HepG2 (cell line): Measurements from ENCODE around the gene RGS7. TPM values are rescaled to one million over a fixed set of nuclear protein-coding genes. Genes with fewer than 3 reads are reported as not detected.

ENCODE experiments used
- ATAC-seq: fragments of 200-7000 bp; cut with Tn5 transposase; 3 replicates; pipeline ENCODE4 v1.9.1; 2020; ENCODE audit warnings: mild to moderate bottlenecking, moderate library complexity
- BruUV-seq: library from RNA; stranded (reverse); fragments of 400-500 nt; replicated peaks from 2 replicates; lab custom pipeline; 2021; lab: Mats Ljungman, UMichigan
- CTCF ChIA-PET: fragments of 300-600 bp; formaldehyde crosslinking; extraction: SDS; loops from one replicate; lab custom pipeline; 2021; ENCODE audit warnings: low total read pairs, inconsistent platforms, low intra/inter-chr PET ratio; lab: Yijun Ruan, JAX
- POLR2A ChIA-PET: fragments of 350-600 bp; sonication (Branson Sonifier 250); formaldehyde crosslinking; loops from one replicate; lab custom pipeline; 2020; ENCODE audit warnings: antibody characterized with exemption, inconsistent platforms; lab: Yijun Ruan, JAX
- DNase-seq: peaks from one replicate; pipeline ENCODE4 v3.0.0-alpha.2; 2015; ENCODE audit warnings: low spot score
- FAIRE-seq: peaks from 3 replicates; lab custom pipeline; 2011; peaks lifted over from hg19 to GRCh38; lab: Jason Lieb, UNC
- H2AFZ ChIP-seq: one replicate; pipeline ENCODE4 v1.6.1; 2011; ENCODE audit warnings: low read length, inconsistent platforms
- H3K27ac ChIP-seq: fragments of 300-600 bp; 3 replicates; pipeline ENCODE4 v1.8.0; 2011; ENCODE audit warnings: mixed run types, mild to moderate bottlenecking, mixed read lengths, low read length, inconsistent platforms; ENCODE audit not compliant: insufficient read depth; ENCODE audit errors: extremely low read length
- H3K27me3 ChIP-seq, 2 experiments: fragments of 200-600 bp in 1 of 2; 2 replicates in 1 of 2; 3 replicates in 1 of 2; pipeline versions ENCODE4 v1.6.0 to v1.8.0; 2011; ENCODE audit warnings: low read length in 2 of 2, mild to moderate bottlenecking in 2 of 2, moderate library complexity in 2 of 2, inconsistent platforms in 1 of 2; ENCODE audit not compliant: insufficient read depth in 2 of 2, control insufficient read depth in 1 of 2
- H3K36me3 ChIP-seq, 2 experiments: fragments of 200-600 bp in 1 of 2; replicated peaks in 1 of 2; 2 replicates in 1 of 2; 3 replicates in 1 of 2; pipeline versions ENCODE4 v1.5.1 to v1.8.0; 2011; ENCODE audit warnings: low read length in 2 of 2, inconsistent platforms in 1 of 2; ENCODE audit not compliant: insufficient read depth in 2 of 2, control insufficient read depth in 1 of 2
- H3K4me1 ChIP-seq: 2 replicates; pipeline ENCODE4 v1.5.1; 2012; ENCODE audit warnings: low read length, inconsistent platforms; ENCODE audit not compliant: insufficient read depth
- H3K4me2 ChIP-seq: 2 replicates; pipeline ENCODE4 v1.6.0; 2011; ENCODE audit warnings: low read depth, low read length, inconsistent platforms
- H3K4me3 ChIP-seq, 3 experiments: fragments of 200-600 bp in 1 of 3; sonication (generic), shearing (Covaris generic) in 1 of 3; replicated peaks in 1 of 3; 2 replicates each; pipeline ENCODE4 v1.5.1; 2011 to 2016; ENCODE audit warnings: low read length in 3 of 3, inconsistent platforms in 2 of 3, low read depth in 2 of 3, mild to moderate bottlenecking in 2 of 3, control low read depth in 1 of 3, mixed read lengths in 1 of 3; ENCODE audit not compliant: insufficient read depth in 1 of 3
- H3K79me2 ChIP-seq: one replicate; pipeline ENCODE4 v1.6.1; 2011; ENCODE audit warnings: low read length, inconsistent platforms; ENCODE audit not compliant: insufficient read depth
- H3K9ac ChIP-seq: 2 replicates; pipeline ENCODE4 v1.6.0; 2011; ENCODE audit warnings: mild to moderate bottlenecking, low read depth, low read length, inconsistent platforms; ENCODE audit not compliant: insufficient read depth
- H3K9me3 ChIP-seq: 2 replicates; pipeline ENCODE4 v1.5.1; 2012; ENCODE audit warnings: mild to moderate bottlenecking, low read length
- H4K20me1 ChIP-seq: 2 replicates; pipeline ENCODE4 v1.6.0; 2011; ENCODE audit warnings: inconsistent platforms, mild to moderate bottlenecking, low read length, moderate library complexity; ENCODE audit not compliant: insufficient read depth
- AGO1 ChIP-seq: fragments of 200-400 bp; formaldehyde crosslinking; IDR thresholded peaks from 2 replicates; pipeline ENCODE4 v1.6.1; 2017; ENCODE audit warnings: mild to moderate bottlenecking, low read depth, low read length, moderate library complexity; ENCODE audit not compliant: poor library complexity, severe bottlenecking
- DR1 ChIP-seq: sonication (generic); formaldehyde crosslinking; IDR thresholded peaks from 2 replicates; pipeline ENCODE4 v1.8.0; 2021; ENCODE audit warnings: mild to moderate bottlenecking, missing genetic modification reagents, inconsistent platforms
- ISL2 ChIP-seq: sonication (generic); formaldehyde crosslinking; IDR thresholded peaks from 2 replicates; pipeline ENCODE4 v1.5.0; 2020; ENCODE audit warnings: missing genetic modification reagents
- KAT8 ChIP-seq: IDR thresholded peaks from 2 replicates; pipeline ENCODE4 v1.6.1; 2016; ENCODE audit warnings: missing genetic modification reagents, missing compliant biosample characterization
- NPAS2 ChIP-seq: sonication (generic); formaldehyde crosslinking; IDR thresholded peaks from 2 replicates; pipeline ENCODE4 v1.8.0; 2022; ENCODE audit warnings: mild to moderate bottlenecking, missing genetic modification reagents, borderline replicate concordance
- SCMH1 ChIP-seq: sonication (generic); formaldehyde crosslinking; IDR thresholded peaks from 2 replicates; pipeline ENCODE4 v1.9.0; 2021; ENCODE audit warnings: missing genetic modification reagents, mild to moderate bottlenecking, borderline replicate concordance
- SETDB1 ChIP-seq: sonication (generic); formaldehyde crosslinking; IDR thresholded peaks from 2 replicates; pipeline ENCODE4 v1.5.1; 2020; ENCODE audit warnings: missing genetic modification reagents, mild to moderate bottlenecking, borderline replicate concordance
- ZNF33B ChIP-seq: sonication (generic); formaldehyde crosslinking; IDR thresholded peaks from 2 replicates; pipeline ENCODE4 v1.5.1; 2020; ENCODE audit warnings: mild to moderate bottlenecking, missing genetic modification reagents
- ZNF543 ChIP-seq: sonication (generic); formaldehyde crosslinking; IDR thresholded peaks from 2 replicates; pipeline ENCODE4 v1.4.0; 2020; ENCODE audit warnings: mild to moderate bottlenecking, missing genetic modification reagents
- ZNF883 ChIP-seq: sonication (generic); formaldehyde crosslinking; IDR thresholded peaks from 2 replicates; pipeline ENCODE4 v1.5.1; 2020; ENCODE audit warnings: mild to moderate bottlenecking, missing genetic modification reagents; ENCODE audit errors: not compliant biosample characterization
- WGBS: methylation state at CpG from one replicate; pipeline ENCODE4 v1.1.6; 2017; ENCODE audit warnings: low lambda C conversion rate; 5-methylcytosine and 5-hydroxymethylcytosine counted together
- in situ Hi-C: cut with HindIII; loops from 2 replicates; pipeline ENCODE4 v1.10.0; 2017; ENCODE audit warnings: low pct_unique_long_range_greater_than_20kb; ENCODE audit not compliant: extremely low pct_ligation_motif_present
- intact Hi-C: fragments of 100-400 bp; cut with micrococcal nuclease; formaldehyde crosslinking; loops from one replicate; pipeline ENCODE4 v1.10.0; 2022; ENCODE audit not compliant: unreplicated experiment
- polyA plus RNA-seq, 8 experiments: library from polyadenylated mRNA; depleted of rRNA in 3 of 8; stranded (reverse) in 7 of 8; unstranded in 1 of 8; fragments of >200 nt; fragmentation: Illumina TruSeq in 4 of 8; extraction: Trizol in 4 of 8; gene quantifications; 2 replicates each; pipeline versions ENCODE4 v1.2.1 to v1.2.3, GENCODE V29; 2011 to 2016; ENCODE audit warnings: low read depth in 4 of 8, missing spikeins in 1 of 8, mixed read lengths in 1 of 8; ENCODE audit not compliant: insufficient read depth in 1 of 8
- total RNA-seq, 5 experiments: library from RNA; depleted of rRNA; stranded (reverse); fragments of >200 nt; fragmentation: Illumina TruSeq; extraction: Trizol; gene quantifications; 2 replicates each; pipeline ENCODE4 v1.2.3, GENCODE V29; 2016; ENCODE audit warnings: low read depth in 1 of 5
- TF ChIP-seq, protein P1 (sequence below): sonication (generic); formaldehyde crosslinking; IDR thresholded peaks from 2 replicates; pipeline ENCODE4 v1.5.1; 2020; ENCODE audit warnings: missing genetic modification reagents, mild to moderate bottlenecking, borderline replicate concordance
- TF ChIP-seq, protein P2 (sequence below): sonication (generic); formaldehyde crosslinking; IDR thresholded peaks from 2 replicates; pipeline ENCODE4 v1.4.0; 2020; ENCODE audit warnings: missing genetic modification reagents
- TF ChIP-seq, protein P3 (sequence below): sonication (generic); formaldehyde crosslinking; IDR thresholded peaks from 2 replicates; pipeline ENCODE4 v1.5.1; 2020; ENCODE audit warnings: missing genetic modification reagents, mild to moderate bottlenecking, borderline replicate concordance

RGS7 gene
- total and polyA plus RNA-seq, 2 of the 13 experiments (the other 11 are each of a cell fraction or from before 2014, with no cell fraction given), result not detected

DNA sequence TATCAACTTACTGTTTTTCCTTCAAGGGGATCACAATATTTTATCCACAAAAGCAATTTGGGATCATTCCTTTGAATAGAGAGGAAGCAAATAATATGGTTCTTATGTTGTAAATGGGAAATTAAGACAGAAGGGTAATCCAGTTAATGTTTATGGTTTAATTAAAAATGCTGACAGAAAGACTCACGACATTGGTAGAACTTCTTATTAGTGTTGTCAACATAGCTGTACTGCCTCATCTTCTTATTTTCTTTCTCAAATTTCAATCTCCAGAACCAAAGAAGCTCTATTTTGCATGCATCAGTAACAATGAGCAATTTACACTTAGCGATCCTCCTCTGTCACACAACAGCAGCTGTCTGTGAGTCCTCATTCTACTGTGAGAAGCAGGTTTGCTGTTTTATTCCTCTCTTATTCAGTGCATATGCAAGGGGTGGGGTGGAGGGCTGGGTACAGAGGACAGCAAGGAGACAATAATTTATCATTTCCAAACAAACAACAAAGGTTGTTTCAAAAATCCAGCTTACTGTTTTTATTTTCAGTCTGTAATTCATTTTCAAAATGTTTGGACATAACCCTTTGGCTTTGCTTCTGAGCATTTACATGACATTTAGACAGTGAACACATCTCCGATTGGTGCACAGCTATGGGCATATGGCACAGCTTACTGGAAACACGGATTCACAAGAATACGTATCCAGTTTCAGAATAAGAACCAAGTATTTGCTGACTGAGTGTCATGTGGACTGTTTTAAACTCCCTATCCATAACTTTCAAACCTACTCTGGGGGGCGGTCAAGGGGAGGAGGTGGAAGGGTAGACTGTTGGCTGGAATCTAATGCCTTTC, 335.9 kb downstream of the RGS7 start (continued):
- TF ChIP-seq ISL2 (CRISPR knock-in tag), result no peak

DNA sequence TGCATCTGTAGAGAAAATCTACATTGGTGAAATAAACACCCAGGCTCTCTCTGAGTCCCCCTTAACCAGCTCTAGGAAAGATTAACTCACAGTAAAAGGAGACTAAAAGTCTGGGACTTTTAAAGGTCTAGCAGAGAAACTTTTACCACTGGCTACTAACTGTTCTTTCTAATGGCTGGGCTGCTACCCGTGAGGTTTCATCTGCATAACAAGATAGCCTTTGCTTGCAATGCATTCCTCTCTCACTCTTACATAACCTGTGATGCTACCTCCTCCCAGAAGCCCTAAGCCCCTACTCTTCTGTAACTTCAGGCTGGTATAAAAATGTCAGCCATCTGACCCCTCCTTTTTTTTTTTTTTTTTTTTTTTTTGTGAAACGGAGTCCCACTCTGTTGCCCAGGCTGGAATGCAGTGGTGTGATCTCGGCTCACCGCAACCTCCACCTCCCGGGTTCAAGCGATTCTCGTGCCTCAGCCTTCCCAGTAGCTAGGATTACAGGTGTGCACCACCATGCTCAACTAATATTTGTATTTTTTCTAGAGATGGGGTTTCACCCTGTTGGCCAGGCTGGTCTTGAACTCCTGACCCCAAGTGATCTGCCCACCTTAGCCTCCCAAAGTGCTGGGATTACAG, 344.2 kb downstream of the RGS7 start:
- BruUV-seq, result no TSS peak
- no peaks in the 10 kb centered on the region for H4K20me1 ChIP-seq
- no peak overlapping the region for H3K4me3 ChIP-seq
- H3K9me3 ChIP-seq, result no peaks in the 10 kb centered on the region
- no peak for DNase-seq
- ATAC-seq, result no peak
- FAIRE-seq, result no peak
- ChIA-PET POLR2A (no interaction called here), CTCF (no interaction called here)
- 32% methylated on average over 7 of the region's 7 CpGs for WGBS
- H3K27me3 ChIP-seq, result no peaks in the 10 kb centered on the region
- no peak overlapping the region for H2AFZ ChIP-seq
- intact Hi-C loops, result no loop called here
- H3K36me3 ChIP-seq, result no peaks in the 10 kb centered on the region
- no peak overlapping the region for H3K27ac ChIP-seq
- H3K4me1 ChIP-seq, result no peaks in the 10 kb centered on the region
- H3K79me2 ChIP-seq, result no peaks in the 10 kb centered on the region
- TF ChIP-seq KAT8 (no peak), SETDB1 (no peak), ZNF33B (CRISPR knock-in tag) (no peak), ZNF543 (no peak), DR1 (CRISPR knock-in tag) (no peak), ZNF883 (CRISPR knock-in tag) (no peak), NPAS2 (no peak), SCMH1 (CRISPR knock-in tag) (no peak), AGO1 (no peak)
- TF ChIP-seq, protein P1, sequence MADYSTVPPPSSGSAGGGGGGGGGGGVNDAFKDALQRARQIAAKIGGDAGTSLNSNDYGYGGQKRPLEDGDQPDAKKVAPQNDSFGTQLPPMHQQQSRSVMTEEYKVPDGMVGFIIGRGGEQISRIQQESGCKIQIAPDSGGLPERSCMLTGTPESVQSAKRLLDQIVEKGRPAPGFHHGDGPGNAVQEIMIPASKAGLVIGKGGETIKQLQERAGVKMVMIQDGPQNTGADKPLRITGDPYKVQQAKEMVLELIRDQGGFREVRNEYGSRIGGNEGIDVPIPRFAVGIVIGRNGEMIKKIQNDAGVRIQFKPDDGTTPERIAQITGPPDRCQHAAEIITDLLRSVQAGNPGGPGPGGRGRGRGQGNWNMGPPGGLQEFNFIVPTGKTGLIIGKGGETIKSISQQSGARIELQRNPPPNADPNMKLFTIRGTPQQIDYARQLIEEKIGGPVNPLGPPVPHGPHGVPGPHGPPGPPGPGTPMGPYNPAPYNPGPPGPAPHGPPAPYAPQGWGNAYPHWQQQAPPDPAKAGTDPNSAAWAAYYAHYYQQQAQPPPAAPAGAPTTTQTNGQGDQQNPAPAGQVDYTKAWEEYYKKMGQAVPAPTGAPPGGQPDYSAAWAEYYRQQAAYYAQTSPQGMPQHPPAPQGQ (CRISPR knock-in tag), result no peak
- TF ChIP-seq, protein P2, sequence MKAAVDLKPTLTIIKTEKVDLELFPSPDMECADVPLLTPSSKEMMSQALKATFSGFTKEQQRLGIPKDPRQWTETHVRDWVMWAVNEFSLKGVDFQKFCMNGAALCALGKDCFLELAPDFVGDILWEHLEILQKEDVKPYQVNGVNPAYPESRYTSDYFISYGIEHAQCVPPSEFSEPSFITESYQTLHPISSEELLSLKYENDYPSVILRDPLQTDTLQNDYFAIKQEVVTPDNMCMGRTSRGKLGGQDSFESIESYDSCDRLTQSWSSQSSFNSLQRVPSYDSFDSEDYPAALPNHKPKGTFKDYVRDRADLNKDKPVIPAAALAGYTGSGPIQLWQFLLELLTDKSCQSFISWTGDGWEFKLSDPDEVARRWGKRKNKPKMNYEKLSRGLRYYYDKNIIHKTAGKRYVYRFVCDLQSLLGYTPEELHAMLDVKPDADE (CRISPR knock-in tag), result no peak
- TF ChIP-seq, protein P3, sequence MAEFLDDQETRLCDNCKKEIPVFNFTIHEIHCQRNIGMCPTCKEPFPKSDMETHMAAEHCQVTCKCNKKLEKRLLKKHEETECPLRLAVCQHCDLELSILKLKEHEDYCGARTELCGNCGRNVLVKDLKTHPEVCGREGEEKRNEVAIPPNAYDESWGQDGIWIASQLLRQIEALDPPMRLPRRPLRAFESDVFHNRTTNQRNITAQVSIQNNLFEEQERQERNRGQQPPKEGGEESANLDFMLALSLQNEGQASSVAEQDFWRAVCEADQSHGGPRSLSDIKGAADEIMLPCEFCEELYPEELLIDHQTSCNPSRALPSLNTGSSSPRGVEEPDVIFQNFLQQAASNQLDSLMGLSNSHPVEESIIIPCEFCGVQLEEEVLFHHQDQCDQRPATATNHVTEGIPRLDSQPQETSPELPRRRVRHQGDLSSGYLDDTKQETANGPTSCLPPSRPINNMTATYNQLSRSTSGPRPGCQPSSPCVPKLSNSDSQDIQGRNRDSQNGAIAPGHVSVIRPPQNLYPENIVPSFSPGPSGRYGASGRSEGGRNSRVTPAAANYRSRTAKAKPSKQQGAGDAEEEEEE (CRISPR knock-in tag), result no peak
- no peak overlapping the region for H3K4me2 ChIP-seq
- in situ Hi-C loops, result no loop called here
- no peak overlapping the region for H3K9ac ChIP-seq
